GM10847 (cell line): ENCODE results near the gene IFT172.

Experiments used
- POLR2A ChIP-seq: IDR thresholded peaks from 2 replicates; pipeline ENCODE4 v1.6.1; 2011; ENCODE audit not compliant: insufficient read length; ENCODE audit errors: extremely low read depth

The IFT172 gene, protein sequence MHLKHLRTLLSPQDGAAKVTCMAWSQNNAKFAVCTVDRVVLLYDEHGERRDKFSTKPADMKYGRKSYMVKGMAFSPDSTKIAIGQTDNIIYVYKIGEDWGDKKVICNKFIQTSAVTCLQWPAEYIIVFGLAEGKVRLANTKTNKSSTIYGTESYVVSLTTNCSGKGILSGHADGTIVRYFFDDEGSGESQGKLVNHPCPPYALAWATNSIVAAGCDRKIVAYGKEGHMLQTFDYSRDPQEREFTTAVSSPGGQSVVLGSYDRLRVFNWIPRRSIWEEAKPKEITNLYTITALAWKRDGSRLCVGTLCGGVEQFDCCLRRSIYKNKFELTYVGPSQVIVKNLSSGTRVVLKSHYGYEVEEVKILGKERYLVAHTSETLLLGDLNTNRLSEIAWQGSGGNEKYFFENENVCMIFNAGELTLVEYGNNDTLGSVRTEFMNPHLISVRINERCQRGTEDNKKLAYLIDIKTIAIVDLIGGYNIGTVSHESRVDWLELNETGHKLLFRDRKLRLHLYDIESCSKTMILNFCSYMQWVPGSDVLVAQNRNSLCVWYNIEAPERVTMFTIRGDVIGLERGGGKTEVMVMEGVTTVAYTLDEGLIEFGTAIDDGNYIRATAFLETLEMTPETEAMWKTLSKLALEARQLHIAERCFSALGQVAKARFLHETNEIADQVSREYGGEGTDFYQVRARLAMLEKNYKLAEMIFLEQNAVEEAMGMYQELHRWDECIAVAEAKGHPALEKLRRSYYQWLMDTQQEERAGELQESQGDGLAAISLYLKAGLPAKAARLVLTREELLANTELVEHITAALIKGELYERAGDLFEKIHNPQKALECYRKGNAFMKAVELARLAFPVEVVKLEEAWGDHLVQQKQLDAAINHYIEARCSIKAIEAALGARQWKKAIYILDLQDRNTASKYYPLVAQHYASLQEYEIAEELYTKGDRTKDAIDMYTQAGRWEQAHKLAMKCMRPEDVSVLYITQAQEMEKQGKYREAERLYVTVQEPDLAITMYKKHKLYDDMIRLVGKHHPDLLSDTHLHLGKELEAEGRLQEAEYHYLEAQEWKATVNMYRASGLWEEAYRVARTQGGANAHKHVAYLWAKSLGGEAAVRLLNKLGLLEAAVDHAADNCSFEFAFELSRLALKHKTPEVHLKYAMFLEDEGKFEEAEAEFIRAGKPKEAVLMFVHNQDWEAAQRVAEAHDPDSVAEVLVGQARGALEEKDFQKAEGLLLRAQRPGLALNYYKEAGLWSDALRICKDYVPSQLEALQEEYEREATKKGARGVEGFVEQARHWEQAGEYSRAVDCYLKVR (N-terminal part only)

DNA sequence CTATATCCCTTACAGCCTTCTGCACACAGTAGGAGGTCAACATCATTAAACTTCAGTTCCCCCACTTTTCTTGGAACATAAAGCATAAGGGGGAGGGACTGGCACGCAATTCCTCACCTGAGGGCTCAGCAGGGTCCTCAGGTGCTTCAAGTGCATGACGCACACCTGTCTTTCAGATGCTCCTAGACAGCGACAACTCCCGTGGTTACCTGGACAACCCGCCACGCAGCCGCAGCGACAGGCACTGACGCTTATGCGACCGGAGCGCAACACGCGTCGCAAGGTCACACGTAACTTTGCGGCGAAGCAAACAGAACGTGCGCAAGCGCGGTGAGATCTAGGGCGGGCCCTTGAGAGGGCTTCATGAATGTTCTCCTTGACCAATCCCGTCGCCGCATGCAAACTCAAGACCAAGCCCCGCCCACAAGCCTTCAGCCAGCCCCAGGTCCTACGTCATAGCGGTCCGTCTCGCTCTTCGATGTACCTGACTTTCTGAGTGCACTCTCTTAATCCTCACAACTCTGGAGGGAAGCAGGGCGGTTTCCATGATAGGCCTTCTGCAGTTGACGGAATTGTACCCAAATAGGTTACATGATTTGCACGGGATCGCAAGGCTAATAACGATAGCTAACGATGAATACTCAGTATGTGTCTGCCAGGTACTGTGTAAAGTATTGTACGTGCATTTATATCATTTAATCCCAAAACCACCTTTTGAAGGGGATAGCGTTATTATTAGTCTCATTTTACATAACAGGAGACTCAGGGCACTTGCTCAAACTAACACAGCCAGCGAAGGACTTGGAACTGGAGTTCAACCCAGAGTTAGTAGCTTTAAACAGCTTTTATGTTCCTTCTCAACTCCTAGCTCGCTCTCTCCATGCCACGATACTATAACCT, at the start of gene IFT172:
IFT172 (minus strand) TSS at position 246 of the 900 bp plus-strand sequence; CDS start at position 156, 90 bp downstream.
- TF ChIP-seq POLR2A = peak; percentile 39

DNA sequence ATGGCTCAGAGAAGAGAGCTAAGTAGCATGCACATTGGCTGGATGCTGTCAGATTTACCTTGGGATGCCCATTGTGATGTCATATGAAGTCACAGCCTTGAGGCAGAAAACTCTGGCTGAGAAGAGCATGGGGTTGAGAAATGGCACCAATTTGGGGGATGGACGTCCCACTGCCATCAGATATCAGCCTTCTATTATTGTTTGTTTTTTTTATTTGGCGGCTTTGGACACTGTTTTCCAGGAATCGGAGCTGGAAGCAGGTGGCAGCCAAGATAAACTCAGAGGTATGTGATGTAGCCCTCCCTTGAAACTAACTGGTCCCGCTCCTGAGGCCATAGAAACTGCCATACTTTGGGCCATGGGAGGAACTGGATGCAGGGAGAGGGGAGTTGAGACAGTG, 47.7 kb upstream of the IFT172 start:
- no peak for TF ChIP-seq POLR2A

DNA sequence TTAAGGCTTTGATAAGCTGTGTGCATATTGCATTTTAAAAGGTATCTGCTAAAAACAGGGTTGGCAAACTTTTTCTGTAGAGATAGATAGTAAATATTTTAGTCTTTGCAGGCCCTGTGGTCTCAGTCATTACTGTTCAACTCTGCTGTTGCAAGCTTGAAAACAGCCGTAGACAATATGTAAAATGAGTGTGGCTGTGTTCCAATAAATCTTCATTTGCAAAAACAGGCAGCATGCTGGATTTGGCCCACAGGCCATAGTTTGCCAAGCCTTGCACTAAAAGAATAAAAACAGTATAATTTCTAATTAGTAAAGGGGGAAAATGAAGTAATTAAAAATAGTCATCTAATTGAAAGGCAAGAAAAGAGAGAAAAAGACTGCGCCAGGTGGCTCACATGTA, 42.4 kb upstream of the IFT172 start:
- no peak for TF ChIP-seq POLR2A

DNA sequence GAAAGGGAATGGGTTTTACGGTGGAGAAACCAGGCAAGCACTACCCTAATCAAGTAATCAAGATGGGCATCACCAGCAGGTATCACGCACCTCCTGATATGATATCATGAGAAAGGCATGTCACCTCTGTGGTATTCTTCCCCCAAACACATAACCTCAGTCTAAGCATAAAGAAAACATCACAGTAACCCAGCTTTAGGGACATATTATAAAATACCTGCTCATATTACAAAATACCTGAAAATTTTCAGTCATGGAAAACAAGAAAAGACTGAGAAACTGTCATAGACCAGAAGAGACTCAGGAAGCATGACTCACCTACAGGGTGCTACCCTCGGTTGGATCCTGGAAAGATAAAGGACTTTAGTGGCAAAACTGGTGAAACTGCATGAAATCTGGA, 37.6 kb upstream of the IFT172 start:
- TF ChIP-seq POLR2A = no peak

DNA sequence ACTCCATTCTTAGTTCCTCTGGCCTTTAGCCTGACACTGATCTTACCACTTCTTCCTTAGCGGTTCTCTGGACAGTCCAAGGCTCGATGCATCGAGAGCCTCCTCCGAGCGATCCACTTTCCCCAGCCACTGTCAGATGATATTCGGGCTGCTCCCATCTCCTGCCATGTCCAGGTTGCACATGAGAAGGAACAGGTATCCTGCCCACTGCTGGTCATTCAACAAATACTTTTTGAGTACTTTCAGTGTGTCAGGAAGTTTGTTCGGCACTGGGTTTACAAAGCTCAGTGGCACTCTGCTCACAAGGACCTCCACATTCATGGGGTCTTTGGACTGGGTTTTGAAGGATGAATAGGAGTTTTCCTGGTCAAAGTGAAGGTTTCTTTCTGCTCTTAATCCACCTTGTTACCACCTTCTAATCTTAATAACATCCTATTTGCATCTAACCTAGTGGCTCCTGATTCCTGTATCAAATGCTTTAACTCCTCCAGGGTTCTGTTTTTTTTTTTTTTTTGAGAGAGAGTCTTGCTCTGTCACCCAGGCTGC, 32.9 kb upstream of the IFT172 start:
- TF ChIP-seq POLR2A = no peak

DNA sequence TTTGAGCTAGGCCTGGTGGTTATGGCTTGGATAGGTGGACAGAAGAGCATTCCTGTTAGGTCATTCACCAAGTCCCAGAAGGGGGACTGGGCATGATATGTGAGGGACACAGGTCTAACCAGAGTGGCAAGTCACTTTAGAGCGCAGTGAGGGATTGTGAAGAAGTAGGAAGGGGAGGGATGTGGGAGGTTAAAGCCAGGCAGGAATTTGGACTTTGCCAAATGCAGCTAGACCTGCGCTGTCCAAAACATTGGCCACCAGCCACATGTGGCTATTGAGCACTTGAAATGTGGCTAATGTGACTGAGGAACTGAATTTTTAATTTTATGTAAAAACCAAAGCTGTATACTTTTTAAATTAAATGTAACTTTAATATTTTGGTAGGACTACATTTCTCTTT, 30.8 kb upstream of the IFT172 start:
- no peak for TF ChIP-seq POLR2A

DNA sequence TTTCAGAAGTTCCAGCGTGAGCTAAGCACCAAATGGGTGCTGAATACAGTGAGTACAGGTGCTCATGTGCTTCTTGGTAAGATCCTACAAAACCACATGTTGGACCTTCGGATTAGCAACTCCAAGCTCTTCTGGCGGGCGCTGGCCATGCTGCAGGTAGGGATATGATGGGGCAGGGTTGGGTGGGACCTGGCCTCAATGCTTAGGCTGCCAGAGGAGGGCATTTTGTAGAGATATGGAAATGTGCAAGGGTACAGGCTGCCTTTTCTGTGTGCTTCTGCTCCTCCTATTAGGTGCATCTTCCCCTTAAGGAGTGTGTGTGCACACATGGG, 29.2 kb upstream of the IFT172 start:
- no peak for TF ChIP-seq POLR2A

DNA sequence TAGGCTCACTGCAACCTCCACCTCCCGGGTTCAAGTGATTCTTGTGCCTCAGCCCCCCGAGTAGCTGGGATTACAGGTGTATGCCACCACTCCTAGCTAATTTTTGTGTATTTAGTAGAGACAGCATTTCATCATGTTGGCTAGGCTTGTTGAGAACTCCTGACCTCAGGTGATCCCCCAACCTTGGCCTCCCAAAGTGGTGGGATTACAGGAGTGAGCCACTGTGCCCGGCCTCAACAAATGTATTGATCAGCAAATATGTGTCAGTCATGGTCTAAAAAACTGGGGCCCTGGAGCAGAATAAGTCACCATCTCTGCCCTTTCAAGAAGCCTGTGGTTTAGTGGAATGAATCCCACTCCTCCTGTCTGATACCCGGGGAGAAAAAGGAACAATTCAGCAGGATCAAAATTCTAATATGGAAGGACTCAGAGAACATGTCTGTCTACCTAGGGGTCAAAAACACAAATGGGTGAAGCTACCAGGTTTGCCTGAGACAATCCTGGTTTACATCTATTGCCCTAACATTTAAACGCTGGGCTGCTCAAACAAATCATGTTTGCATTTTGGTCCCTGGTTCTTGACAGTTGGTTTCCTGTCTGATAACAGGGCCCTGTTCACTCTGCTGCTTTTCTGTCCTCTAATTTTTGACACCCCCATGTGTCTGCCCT, 28.7 kb upstream of the IFT172 start:
- no peak for TF ChIP-seq POLR2A

DNA sequence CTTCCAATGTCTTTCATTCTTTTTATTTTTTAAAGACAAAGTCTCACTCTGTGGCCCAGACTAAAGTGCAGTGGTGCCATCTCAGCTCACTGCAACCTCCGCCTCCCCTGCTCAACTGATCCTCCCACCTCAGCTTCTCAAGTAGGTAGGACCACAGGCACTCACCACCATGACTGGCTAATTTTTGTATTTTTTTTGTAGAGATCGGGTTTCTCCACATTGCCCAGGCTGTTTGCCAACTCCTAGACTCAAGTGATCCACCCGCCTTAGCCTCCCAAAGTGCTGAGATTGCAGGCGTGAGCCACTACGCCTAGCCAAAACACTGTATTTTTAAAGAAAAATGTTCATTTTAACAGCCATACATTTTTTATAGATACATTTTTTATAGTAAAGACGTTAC, 19.8 kb upstream of the IFT172 start:
- no peak for TF ChIP-seq POLR2A

DNA sequence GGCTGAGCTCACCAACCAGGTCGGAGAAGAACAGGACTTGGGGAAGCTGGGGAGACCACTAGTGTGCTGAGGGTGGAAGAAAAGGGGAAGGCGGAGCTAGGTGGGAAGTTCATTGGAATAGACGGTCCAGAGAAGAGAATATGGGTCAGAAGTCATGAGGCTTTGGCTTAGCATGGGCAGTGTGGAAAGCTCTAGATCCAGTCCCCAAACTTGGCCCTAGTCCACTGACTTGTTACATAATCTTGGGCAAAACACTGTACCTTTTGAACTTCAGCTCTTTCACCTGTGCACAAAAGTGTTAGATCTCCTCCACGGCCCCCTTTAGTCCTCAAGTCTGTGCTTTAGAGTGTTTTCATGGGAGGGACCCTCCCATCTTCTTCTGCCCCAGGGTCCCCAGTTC, 17.8 kb upstream of the IFT172 start:
- no peak for TF ChIP-seq POLR2A

DNA sequence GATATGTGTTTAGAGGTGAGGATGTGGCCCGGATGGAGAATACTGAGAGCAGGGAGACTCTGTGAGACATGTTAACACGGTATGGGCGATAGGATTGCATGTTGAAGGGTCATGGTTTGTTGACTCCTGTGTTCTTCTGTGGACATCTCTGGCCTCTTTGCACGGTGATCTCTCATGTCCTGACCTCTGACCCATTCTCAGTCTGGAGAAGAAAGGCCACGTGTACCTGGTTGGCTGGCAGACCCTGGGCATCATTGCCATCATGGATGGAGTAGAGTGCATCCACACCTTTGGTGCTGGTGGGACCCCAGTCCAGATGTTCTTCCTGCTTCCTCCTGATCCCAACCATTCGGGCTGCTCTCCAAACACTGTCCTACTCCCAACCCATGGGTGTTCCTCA, 17.0 kb upstream of the IFT172 start:
- TF ChIP-seq POLR2A = no peak

DNA sequence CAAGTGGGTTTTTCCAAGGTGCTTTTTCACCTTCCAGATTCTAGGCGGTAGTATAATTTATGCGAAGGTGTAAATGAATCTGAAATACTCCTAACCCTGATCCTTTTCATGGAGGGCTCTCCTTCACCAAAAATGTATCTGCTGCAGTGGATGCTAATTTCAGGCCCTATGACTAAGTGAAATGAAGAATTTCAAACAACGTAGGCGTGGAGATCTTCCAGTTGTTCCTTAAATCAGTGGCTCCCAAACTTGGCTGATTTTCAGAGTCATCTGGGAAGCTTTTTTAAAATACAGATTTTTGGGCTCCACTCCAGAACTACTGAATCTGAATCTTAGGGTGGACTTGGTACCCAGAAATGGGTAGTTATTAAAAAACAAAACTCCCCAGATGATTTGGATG, 12.6 kb upstream of the IFT172 start:
- no peak for TF ChIP-seq POLR2A

DNA sequence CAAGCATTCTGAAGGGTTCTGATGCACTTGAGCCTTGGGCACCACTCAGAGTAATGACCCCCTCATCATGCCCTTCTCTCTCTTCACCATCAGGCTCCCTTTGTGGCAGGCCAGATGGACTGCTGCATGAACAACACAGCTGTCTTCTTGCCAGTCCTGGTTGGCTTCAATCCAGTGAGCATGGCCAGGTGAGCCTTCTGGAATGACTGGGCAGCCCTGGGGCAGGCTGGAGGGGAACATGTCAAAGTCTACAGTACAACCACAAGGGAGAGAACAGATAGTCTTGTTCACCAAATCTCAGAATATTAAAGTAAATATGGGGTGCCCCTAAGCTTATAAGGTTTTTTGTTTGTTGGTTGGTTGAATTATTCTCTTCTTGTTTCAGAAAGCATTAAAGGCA, 11.5 kb upstream of the IFT172 start:
- TF ChIP-seq POLR2A = no peak

DNA sequence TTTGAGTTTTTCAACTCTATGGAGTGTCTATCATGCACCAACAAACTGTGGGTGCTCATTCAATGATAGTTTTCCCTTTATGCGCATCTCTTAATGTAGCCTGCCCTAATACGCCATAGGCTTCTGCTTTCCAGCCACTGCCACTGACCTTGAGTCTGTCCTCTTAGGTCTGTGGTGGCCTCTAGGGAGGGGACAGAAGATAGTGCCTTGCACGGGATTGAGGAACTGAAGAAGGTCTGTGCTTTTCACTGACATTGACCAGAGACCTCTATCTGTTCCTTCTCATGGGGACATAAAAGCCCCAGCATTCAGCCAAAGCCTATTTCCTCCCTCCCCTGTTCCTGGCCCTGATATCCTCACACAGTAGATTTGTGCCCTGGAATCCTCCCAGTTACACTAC, 9.4 kb upstream of the IFT172 start:
- no peak for TF ChIP-seq POLR2A
